Coronary artery (tissue), 2 donors: ENCODE results near the gene CFAP61.

Source experiments
- DNase-seq: peaks from one replicate; pipeline ENCODE4 v3.0.0-alpha.2; 2017; ENCODE audit warnings: low spot score
- H3K27ac ChIP-seq, 2 donors: fragments of 200-600 bp; sonication (generic); one replicate each; pipeline ENCODE4 v1.5.1; 2016 to 2019
- H3K4me3 ChIP-seq: fragments of 200-600 bp; sonication (generic); 2 replicates; pipeline ENCODE4 v1.5.1; 2016; ENCODE audit warnings: mild to moderate bottlenecking, moderate library complexity
- CTCF ChIP-seq: fragments of 200-600 bp; sonication (generic); IDR thresholded peaks from one replicate; pipeline ENCODE4 v1.5.1; 2019; ENCODE audit warnings: antibody characterized with exemption

The CFAP61 gene

GRCh38 chr20:20295621-20296498, 243.5 kb downstream of the CFAP61 start:
- Histone ChIP-seq H3K4me3 (no peak overlapping the region), H3K27ac (no peak overlapping the region)
- no peak for DNase-seq
- no peak for TF ChIP-seq CTCF

GRCh38 chr20:20297181-20297580, 244.8 kb downstream of the CFAP61 start:
- H3K4me3 ChIP-seq: no peak overlapping the region
- H3K27ac ChIP-seq: no peak overlapping the region
- DNase-seq: no peak
- no peak for TF ChIP-seq CTCF

GRCh38 chr20:20297752-20298151, 245.4 kb downstream of the CFAP61 start:
- Histone ChIP-seq H3K4me3 (no peak overlapping the region), H3K27ac (no peak overlapping the region)
- TF ChIP-seq CTCF: no peak
- no peak for DNase-seq

- DNase-seq: no peak
- no peak overlapping the region for H3K4me3 ChIP-seq
- no peak for TF ChIP-seq CTCF
- H3K27ac ChIP-seq: no peak overlapping the region
Measured at GRCh38 chr20:20299904-20300303, 247.6 kb downstream of the CFAP61 start.

GRCh38 chr20:20303320-20303719, 251.0 kb downstream of the CFAP61 start:
- no peak for DNase-seq
- Histone ChIP-seq H3K27ac (peak overlapping the region in 1 of 2 donors; percentile 1), H3K4me3 (no peak overlapping the region)
- no peak for TF ChIP-seq CTCF

GRCh38 chr20:20303742-20304141, 251.4 kb downstream of the CFAP61 start:
- Histone ChIP-seq H3K27ac (peak overlapping the region in 1 of 2 donors; percentile 1), H3K4me3 (no peak overlapping the region)
- no peak for DNase-seq
- TF ChIP-seq CTCF: no peak

- DNase-seq: no peak
- Histone ChIP-seq H3K4me3 (no peak overlapping the region), H3K27ac (no peak overlapping the region)
- no peak for TF ChIP-seq CTCF
Measured at GRCh38 chr20:20304942-20305341, 252.6 kb downstream of the CFAP61 start.
